PC-3 (cell line): ENCODE measurements around the gene CHRNE.
"Not testable (repeated sequence)": the region's sequence is repeated elsewhere in the genome, so short reads cannot be mapped to it uniquely, and the experiment has no call there.

Source experiments
- EZH2 ChIP-seq: fragments of 300-600 bp; sonication (generic); IDR thresholded peaks from one replicate; pipeline ENCODE4 v1.6.1; 2017; ENCODE audit warnings: antibody characterized with exemption, mild to moderate bottlenecking, low read length; ENCODE audit not compliant: unreplicated experiment
- TF ChIP-seq, protein P1 (sequence below): fragments of 300-600 bp; sonication (generic); conservative IDR thresholded peaks from 2 replicates; pipeline ENCODE4 v1.5.1; 2017; ENCODE audit warnings: antibody characterized with exemption, low read depth, mild to moderate bottlenecking, low read length

DNA sequence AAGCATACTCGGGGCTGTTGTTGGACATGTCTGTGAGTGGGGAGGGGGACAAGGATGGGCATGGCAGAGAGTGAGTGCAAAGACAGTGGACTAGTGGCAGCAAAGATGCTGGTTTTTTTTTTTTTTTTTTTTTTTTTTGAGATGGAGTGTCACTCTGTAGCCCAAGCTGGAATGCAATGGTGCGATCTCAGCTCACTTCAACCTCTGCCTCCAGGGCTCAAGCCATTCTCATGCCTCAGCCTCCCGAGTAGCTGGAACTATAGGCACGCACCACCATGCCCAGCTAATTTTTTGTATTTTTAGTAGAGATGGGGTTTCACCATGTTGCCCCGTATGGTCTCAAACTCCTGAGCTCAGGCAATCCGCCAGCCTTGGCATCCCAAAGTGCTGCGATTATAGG lies 45.6 kb downstream of the CHRNE start:
- TF ChIP-seq, protein P1, sequence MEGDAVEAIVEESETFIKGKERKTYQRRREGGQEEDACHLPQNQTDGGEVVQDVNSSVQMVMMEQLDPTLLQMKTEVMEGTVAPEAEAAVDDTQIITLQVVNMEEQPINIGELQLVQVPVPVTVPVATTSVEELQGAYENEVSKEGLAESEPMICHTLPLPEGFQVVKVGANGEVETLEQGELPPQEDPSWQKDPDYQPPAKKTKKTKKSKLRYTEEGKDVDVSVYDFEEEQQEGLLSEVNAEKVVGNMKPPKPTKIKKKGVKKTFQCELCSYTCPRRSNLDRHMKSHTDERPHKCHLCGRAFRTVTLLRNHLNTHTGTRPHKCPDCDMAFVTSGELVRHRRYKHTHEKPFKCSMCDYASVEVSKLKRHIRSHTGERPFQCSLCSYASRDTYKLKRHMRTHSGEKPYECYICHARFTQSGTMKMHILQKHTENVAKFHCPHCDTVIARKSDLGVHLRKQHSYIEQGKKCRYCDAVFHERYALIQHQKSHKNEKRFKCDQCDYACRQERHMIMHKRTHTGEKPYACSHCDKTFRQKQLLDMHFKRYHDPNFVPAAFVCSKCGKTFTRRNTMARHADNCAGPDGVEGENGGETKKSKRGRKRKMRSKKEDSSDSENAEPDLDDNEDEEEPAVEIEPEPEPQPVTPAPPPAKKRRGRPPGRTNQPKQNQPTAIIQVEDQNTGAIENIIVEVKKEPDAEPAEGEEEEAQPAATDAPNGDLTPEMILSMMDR, result not testable (repeated sequence)
- TF ChIP-seq EZH2, result not testable (repeated sequence)
